Trophoblast cell (in vitro differentiated cells and primary cell): ENCODE results near the gene CCDC141.

Source experiments
- DNase-seq, 2 donors: peaks; one replicate each; pipeline ENCODE4 v3.0.0-alpha.2; 2016
- H2AFZ ChIP-seq: 2 replicates; pipeline ENCODE4 v1.6.1; 2013; ENCODE audit warnings: low read length, moderate library complexity, mild to moderate bottlenecking; ENCODE audit not compliant: insufficient read depth, poor library complexity
- H2AK5ac ChIP-seq: 2 replicates; pipeline ENCODE4 v1.6.1; 2013; ENCODE audit warnings: mild to moderate bottlenecking, low read length
- H2BK120ac ChIP-seq: 2 replicates; pipeline ENCODE4 v1.6.1; 2013; ENCODE audit warnings: low read length, mild to moderate bottlenecking, moderate library complexity; ENCODE audit not compliant: insufficient read depth, poor library complexity
- H2BK12ac ChIP-seq: 2 replicates; pipeline ENCODE4 v1.6.1; 2013; ENCODE audit warnings: mild to moderate bottlenecking, low read length, moderate library complexity
- H2BK5ac ChIP-seq: 2 replicates; pipeline ENCODE4 v1.6.1; 2013; ENCODE audit warnings: low read length, low read depth, moderate library complexity, mild to moderate bottlenecking; ENCODE audit not compliant: poor library complexity
- H3K14ac ChIP-seq: 2 replicates; pipeline ENCODE4 v1.6.1; 2013; ENCODE audit warnings: mild to moderate bottlenecking, low read length
- H3K18ac ChIP-seq: 2 replicates; pipeline ENCODE4 v1.6.1; 2013; ENCODE audit warnings: mild to moderate bottlenecking, low read length
- H3K23ac ChIP-seq: 2 replicates; pipeline ENCODE4 v1.6.1; 2013; ENCODE audit warnings: low read length
- H3K27ac ChIP-seq: 2 replicates; pipeline ENCODE4 v1.5.1; 2013; ENCODE audit warnings: low read depth, mild to moderate bottlenecking, inconsistent platforms, low read length, moderate library complexity
- H3K27me3 ChIP-seq: 2 replicates; pipeline ENCODE4 v1.6.1; 2013; ENCODE audit warnings: inconsistent platforms, mild to moderate bottlenecking, low read length, moderate library complexity; ENCODE audit not compliant: insufficient read depth
- H3K36me3 ChIP-seq, 2 experiments: 1 replicate in 1 of 2; 2 replicates in 1 of 2; pipeline ENCODE4 v1.6.1; 2013; ENCODE audit warnings: low read length in 2 of 2, mild to moderate bottlenecking in 2 of 2, moderate library complexity in 1 of 2; ENCODE audit not compliant: insufficient read depth in 2 of 2, control insufficient read depth in 1 of 2
- H3K4ac ChIP-seq: 2 replicates; pipeline ENCODE4 v1.6.1; 2013; ENCODE audit warnings: low read depth, mild to moderate bottlenecking, low read length, moderate library complexity
- H3K4me1 ChIP-seq, 2 experiments: 1 replicate in 1 of 2; 2 replicates in 1 of 2; pipeline ENCODE4 v1.6.1; 2013; ENCODE audit warnings: low read length in 2 of 2, mild to moderate bottlenecking in 2 of 2, moderate library complexity in 1 of 2; ENCODE audit not compliant: insufficient read depth in 2 of 2, control insufficient read depth in 1 of 2
- H3K4me2 ChIP-seq: 2 replicates; pipeline ENCODE4 v1.6.1; 2013; ENCODE audit warnings: inconsistent platforms, mild to moderate bottlenecking, low read length, moderate library complexity
- H3K4me3 ChIP-seq: 2 replicates; pipeline ENCODE4 v1.5.1; 2013; ENCODE audit warnings: mild to moderate bottlenecking, low read depth, low read length, inconsistent platforms
- H3K79me1 ChIP-seq: one replicate; pipeline ENCODE4 v1.6.1; 2013; ENCODE audit warnings: low read length
- H3K79me2 ChIP-seq: 2 replicates; pipeline ENCODE4 v1.6.1; 2013; ENCODE audit warnings: low read length, mild to moderate bottlenecking; ENCODE audit not compliant: control insufficient read depth, insufficient read depth, poor library complexity
- H3K9ac ChIP-seq: 2 replicates; pipeline ENCODE4 v1.6.1; 2013; ENCODE audit warnings: mild to moderate bottlenecking, low read length
- H3K9me3 ChIP-seq: 2 replicates; pipeline ENCODE4 v1.6.1; 2013; ENCODE audit warnings: low read depth, mild to moderate bottlenecking, control low read depth, inconsistent platforms, low read length; ENCODE audit not compliant: insufficient read depth
- H4K12ac ChIP-seq: 2 replicates; pipeline ENCODE4 v1.6.1; 2013; ENCODE audit warnings: low read depth, mild to moderate bottlenecking, low read length, moderate library complexity
- H4K8ac ChIP-seq: 2 replicates; pipeline ENCODE4 v1.6.1; 2013; ENCODE audit warnings: low read depth, mild to moderate bottlenecking, low read length, moderate library complexity
- H4K91ac ChIP-seq: one replicate; pipeline ENCODE4 v1.6.1; 2013; ENCODE audit warnings: low read depth, mild to moderate bottlenecking, low read length, moderate library complexity
- WGBS: extraction: QIAGEN DNeasy Blood & Tissue Kit; methylation state at CpG from one replicate; pipeline ENCODE4 v1.1.7; 2013; ENCODE audit warnings: missing lambda C conversion rate; ENCODE audit not compliant: insufficient read length, insufficient coverage; ENCODE audit errors: extremely low coverage; 5-methylcytosine and 5-hydroxymethylcytosine counted together

CCDC141 gene

GRCh38 chr2:178949584-178949983 is 100.4 kb downstream of the CCDC141 start:
- no peak overlapping the region for H4K8ac ChIP-seq
- no peak for DNase-seq
- H3K18ac ChIP-seq: no peak overlapping the region
- no peak overlapping the region for H4K91ac ChIP-seq
- H3K9ac ChIP-seq: no peak overlapping the region
- H3K14ac ChIP-seq: no peak overlapping the region
- H3K27ac ChIP-seq: no peak overlapping the region
- no peak overlapping the region for H3K23ac ChIP-seq
- H4K12ac ChIP-seq: no peak overlapping the region
- no peaks in the 10 kb centered on the region for H3K79me1 ChIP-seq
- H3K36me3 ChIP-seq: no peaks in the 10 kb centered on the region
- no CpG with 5 or more reads among the region's 4 CpGs for WGBS
- no peak overlapping the region for H3K4me2 ChIP-seq
- H3K4ac ChIP-seq: no peak overlapping the region
- no peak overlapping the region for H2BK120ac ChIP-seq
- H2AFZ ChIP-seq: no peak overlapping the region
- no peaks in the 10 kb centered on the region for H3K4me1 ChIP-seq
- H2AK5ac ChIP-seq: no peak overlapping the region
- H3K9me3 ChIP-seq: no peaks in the 10 kb centered on the region
- no peak overlapping the region for H2BK12ac ChIP-seq
- no peaks in the 10 kb centered on the region for H3K27me3 ChIP-seq
- H3K4me3 ChIP-seq: no peak overlapping the region
- H2BK5ac ChIP-seq: no peak overlapping the region
- H3K79me2 ChIP-seq: no peaks in the 10 kb centered on the region

GRCh38 chr2:178949151-178949550 is 100.8 kb downstream of the CCDC141 start:
- Histone ChIP-seq H3K18ac (no peak overlapping the region), H3K4me1 (no peaks in the 10 kb centered on the region), H2BK120ac (no peak overlapping the region), H3K4me2 (no peak overlapping the region), H3K27ac (no peak overlapping the region), H3K36me3 (no peaks in the 10 kb centered on the region), H3K4ac (no peak overlapping the region), H4K8ac (no peak overlapping the region), H3K14ac (no peak overlapping the region), H3K79me2 (no peaks in the 10 kb centered on the region), H2AFZ (no peak overlapping the region), H3K9ac (no peak overlapping the region), H3K79me1 (no peaks in the 10 kb centered on the region), H3K9me3 (no peaks in the 10 kb centered on the region), H4K91ac (no peak overlapping the region), H3K23ac (no peak overlapping the region), H4K12ac (no peak overlapping the region), H2AK5ac (no peak overlapping the region), H3K4me3 (no peak overlapping the region), H2BK5ac (no peak overlapping the region), H2BK12ac (no peak overlapping the region), H3K27me3 (no peaks in the 10 kb centered on the region)
- no CpG with 5 or more reads among the region's 2 CpGs for WGBS
- DNase-seq: no peak

GRCh38 chr2:178947006-178947405 is 102.9 kb downstream of the CCDC141 start:
- Histone ChIP-seq H2BK5ac (no peak overlapping the region), H2AK5ac (no peak overlapping the region), H3K23ac (no peak overlapping the region), H3K27ac (no peak overlapping the region), H3K4me1 (no peaks in the 10 kb centered on the region), H4K8ac (no peak overlapping the region), H3K79me2 (no peaks in the 10 kb centered on the region), H3K27me3 (no peaks in the 10 kb centered on the region), H4K91ac (no peak overlapping the region), H3K4me3 (no peak overlapping the region), H3K9me3 (no peaks in the 10 kb centered on the region), H4K12ac (no peak overlapping the region), H2AFZ (no peak overlapping the region), H2BK12ac (no peak overlapping the region), H3K4ac (no peak overlapping the region), H3K4me2 (no peak overlapping the region), H3K36me3 (no peaks in the 10 kb centered on the region), H2BK120ac (no peak overlapping the region), H3K9ac (no peak overlapping the region), H3K18ac (no peak overlapping the region), H3K79me1 (no peaks in the 10 kb centered on the region), H3K14ac (no peak overlapping the region)
- WGBS: no CpG with 5 or more reads among the region's 3 CpGs
- no peak for DNase-seq

- H2AFZ ChIP-seq: no peak overlapping the region
- no peak overlapping the region for H3K18ac ChIP-seq
- H4K8ac ChIP-seq: no peak overlapping the region
- no peaks in the 10 kb centered on the region for H3K9me3 ChIP-seq
- H3K79me1 ChIP-seq: no peaks in the 10 kb centered on the region
- H3K79me2 ChIP-seq: no peaks in the 10 kb centered on the region
- no peak overlapping the region for H3K4me3 ChIP-seq
- no peak overlapping the region for H2BK12ac ChIP-seq
- H3K27me3 ChIP-seq: no peaks in the 10 kb centered on the region
- no peak overlapping the region for H3K27ac ChIP-seq
- no peak overlapping the region for H4K12ac ChIP-seq
- no peak overlapping the region for H3K9ac ChIP-seq
- no peak overlapping the region for H2AK5ac ChIP-seq
- no peaks in the 10 kb centered on the region for H3K4me1 ChIP-seq
- no peak overlapping the region for H2BK120ac ChIP-seq
- no peak overlapping the region for H4K91ac ChIP-seq
- no peak overlapping the region for H3K14ac ChIP-seq
- H3K4ac ChIP-seq: no peak overlapping the region
- H3K23ac ChIP-seq: no peak overlapping the region
- WGBS: no CpG with 5 or more reads among the region's 3 CpGs
- no peaks in the 10 kb centered on the region for H3K36me3 ChIP-seq
- peak in 1 of 2 donors; percentile 1 for DNase-seq
- no peak overlapping the region for H3K4me2 ChIP-seq
- H2BK5ac ChIP-seq: no peak overlapping the region
These were observed 103.4 kb downstream of the CCDC141 start for GRCh38 chr2:178946494-178946893.
